Measurements from ENCODE around the gene TMC3.
"Not testable (repeated sequence)": the region's sequence is repeated elsewhere in the genome, so short reads cannot be mapped to it uniquely, and the experiment has no call there.

TMC3 gene

DNA sequence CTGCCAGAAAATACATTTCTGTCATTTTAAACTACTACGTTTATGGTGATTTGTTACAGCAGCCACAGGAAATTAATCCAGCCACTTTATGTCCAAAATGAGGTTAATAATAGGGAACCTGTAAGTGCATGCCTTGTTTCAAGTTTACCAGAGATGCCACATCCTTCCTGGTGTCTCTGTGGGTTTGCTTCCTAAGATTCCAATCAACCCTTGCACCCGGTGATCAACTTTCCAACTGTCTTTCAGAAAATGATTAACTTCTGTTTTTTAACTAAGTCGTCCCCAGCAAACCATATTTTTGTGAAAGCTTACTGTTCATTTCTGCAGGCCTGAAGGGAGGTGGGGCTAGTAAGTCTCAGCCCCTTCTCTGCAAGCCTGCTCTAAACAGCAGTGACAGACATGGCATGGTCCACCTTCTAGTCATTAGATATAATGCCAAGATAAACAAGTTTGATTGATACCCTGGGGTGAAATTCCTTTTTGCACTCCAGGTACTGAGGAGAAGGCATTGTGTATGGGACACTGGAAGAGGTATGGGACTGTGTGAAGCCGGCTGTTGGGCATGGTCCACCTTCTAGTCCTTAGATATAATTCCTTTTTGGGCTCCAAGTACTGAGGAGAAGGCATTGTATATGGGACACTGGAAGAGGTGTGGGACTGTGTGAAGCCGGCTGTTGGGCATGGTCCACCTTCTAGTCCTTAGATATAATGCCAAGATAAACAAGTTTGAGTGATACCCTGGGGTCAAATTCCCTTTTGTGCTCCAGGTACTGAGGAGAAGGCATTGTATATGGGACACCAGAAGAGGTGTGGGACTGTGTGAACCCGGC lies 11.1 kb upstream of the TMC3 start:
- no peak for FAIRE-seq

DNA sequence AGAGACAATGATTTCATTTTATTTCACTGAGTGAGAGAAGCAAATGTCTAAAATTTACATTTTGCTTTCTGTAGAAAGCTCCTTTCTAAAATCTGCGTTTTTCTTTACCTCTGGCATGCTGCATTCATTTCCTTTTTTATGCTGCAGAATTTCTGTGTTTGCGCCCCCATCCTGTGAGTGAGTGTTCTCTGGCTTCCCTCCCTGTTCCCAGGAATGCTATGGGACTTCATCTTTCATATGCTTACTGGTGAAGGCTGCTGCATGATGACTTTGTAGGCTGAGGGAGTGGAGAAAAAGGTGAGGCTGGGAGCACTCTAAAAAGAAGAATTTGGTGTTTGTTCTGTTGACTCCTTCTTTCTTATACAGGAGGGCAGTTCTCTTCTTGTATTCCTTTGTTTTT lies 7.7 kb upstream of the TMC3 start:
- no peak for FAIRE-seq

DNA sequence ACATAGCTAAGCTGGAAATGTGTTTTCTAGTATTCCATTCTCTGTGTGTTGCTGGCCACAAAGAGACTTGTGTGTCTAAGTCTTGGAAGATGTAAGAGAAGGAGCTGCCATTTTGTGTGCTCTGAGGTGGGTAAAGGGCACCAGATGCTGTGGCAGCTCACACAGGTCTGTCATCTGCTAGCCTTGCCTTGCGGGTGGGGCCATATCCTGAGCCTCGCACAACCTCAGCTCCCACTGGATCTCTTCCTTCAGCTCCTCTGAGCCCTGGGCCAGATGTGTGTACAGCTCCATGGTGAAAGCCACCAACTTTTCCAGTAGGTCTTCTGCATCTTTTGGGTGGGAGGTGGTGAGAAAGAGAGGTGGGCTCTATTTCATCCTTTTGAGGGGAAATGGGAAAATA lies 6.7 kb upstream of the TMC3 start:
- no peak for FAIRE-seq

DNA sequence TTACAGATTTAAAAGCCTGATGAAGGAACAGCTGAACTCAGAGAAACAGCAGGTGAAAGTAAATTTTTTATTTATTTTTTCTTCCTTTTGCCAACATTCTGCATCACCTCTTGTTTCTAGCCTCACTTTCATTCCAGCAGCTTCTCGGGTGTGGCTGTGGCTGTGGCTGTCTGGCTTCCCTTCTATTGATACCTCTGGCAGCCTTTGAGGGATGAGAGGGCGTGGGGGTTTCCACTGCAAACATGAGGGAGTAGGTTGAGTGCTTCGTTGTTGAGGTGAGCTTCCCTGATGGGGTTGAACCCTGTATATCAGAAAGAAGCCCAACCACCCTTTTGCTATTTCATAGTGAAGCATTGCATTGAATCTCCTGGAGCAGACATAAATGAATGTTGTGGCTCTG lies 6.2 kb upstream of the TMC3 start:
- FAIRE-seq = no peak

DNA sequence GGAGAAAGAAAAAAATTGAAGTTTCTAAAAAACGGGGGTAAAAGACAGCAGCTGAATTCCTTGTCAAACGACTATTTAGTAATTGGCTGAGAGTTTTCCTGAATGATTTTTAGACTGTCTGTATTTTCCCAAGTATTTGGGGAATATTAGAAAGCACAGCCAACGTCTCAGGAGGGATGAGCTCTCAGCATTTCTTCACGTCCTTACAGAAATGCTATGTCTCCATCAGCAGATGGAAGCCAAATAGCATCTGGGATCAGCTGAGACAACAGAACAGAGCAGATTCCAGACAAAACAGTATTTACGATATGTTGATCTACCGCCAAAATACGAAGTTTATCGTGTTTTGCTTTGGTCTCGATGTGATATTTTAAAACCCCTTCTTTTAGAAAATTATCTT lies 5.3 kb upstream of the TMC3 start:
- FAIRE-seq = no peak

DNA sequence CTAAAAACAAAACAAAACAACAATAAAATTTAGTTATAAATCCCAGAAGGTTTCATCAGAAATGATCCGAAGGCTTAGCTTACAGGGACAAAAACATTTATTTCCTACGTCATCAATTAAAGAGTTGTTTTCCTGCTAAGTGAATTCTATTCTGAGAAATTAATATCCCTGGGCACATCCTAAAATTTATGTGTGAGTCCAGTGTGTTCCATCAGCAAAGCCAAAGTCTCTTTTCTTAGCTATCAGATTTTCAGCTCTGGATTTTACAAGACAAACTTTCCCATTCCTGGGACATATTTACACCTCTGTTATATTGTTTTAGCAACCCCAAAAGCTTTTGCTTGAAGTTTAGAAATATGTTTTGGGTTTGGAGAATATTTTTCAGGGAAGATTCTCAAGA lies 4.4 kb upstream of the TMC3 start:
- no peak for FAIRE-seq

DNA sequence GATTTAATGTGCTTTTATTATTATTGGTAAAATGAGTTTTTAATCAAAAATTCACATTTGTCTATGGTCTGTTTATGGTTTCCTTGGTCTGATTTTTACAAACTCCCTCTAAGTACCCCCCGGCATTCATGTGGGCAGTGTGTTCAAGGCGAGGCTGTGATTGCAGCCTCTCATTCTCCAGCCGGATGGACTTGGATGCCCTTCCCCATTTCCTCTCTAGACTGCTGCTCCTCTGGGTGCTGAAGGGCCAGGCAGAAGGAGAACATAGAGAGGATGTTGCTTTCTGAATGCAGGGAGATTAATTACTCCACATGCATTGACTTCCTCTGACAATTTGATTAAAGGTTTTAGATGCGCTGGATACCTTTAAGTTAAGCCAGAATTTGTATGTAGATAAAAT lies 3.9 kb upstream of the TMC3 start:
- FAIRE-seq = no peak

DNA sequence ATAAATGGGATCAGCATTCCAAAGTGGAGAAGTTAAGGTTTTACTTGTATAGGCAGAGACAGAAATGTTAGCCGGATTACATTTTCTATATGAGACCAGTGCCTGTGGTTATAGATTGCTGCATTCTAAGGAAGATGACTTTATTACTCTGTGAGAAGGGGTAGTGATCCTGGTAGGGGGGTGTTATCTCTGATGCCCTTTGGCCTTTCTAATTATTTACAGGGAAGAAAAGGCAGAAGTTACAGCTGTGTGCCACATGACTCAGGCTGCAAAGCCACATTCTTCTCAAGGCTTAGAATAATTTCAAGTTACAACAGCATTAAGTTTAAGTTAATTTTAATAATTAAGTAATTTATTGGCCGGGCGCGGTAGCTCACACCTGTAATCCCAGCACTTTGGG lies 2.2 kb upstream of the TMC3 start:
- no peak for FAIRE-seq

DNA sequence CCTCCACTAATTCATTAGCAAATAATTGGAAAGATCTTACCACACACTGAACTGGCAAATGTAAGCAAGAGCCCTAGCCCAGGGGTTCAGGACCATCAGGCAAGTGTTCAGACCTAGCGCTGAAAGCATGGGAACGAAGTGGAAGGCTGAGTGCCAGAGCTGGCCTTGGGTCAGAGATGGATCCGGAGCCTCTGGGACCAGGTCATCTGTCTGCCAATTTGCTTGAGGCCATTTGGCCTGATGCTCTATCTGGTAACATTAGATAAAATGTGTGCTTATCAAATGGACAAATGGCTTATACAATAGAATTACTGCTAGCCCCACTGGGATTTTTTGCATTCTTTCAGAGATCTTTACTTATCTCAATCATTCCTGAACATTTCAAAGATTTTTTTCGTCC lies 1.4 kb upstream of the TMC3 start:
- FAIRE-seq = no peak

DNA sequence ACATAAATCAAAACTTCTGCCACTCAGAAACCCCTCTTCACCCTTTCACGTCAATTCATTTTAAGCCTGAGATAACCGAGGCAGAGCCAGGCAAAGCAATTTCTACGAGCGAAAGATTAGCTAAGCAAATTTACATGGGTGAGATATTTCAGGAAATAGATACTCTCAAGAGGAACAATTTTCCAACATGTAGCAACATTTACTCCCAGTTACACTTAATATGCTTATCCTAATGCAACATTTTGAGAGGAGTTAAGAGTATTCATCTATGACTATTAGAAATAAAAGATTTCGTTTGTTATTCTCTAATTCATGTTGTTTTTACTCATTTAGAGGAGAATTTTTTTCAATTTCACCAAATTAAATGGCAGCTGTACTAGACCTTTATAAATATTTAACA lies 837 bp downstream of the TMC3 start:
- FAIRE-seq = no peak

DNA sequence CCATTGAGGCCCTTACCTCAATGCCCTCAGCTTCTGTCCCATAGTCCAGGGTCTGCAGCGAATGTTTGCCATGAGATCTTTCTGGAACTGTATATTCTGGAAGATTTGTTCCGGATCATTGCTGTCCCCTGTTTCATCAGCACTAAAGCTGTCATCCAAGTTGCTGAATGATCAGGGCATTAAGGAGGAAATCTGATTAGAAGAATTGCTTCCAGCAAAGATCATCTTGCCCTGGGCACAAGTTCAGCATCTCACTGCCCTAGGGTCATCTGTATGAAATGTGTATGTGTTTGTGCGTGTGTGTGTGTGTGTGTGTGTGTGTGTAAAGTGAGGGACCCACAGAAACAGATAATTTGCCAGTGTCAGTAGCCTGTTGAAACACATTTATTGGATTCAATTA lies 1.4 kb downstream of the TMC3 start:
- FAIRE-seq = no peak

DNA sequence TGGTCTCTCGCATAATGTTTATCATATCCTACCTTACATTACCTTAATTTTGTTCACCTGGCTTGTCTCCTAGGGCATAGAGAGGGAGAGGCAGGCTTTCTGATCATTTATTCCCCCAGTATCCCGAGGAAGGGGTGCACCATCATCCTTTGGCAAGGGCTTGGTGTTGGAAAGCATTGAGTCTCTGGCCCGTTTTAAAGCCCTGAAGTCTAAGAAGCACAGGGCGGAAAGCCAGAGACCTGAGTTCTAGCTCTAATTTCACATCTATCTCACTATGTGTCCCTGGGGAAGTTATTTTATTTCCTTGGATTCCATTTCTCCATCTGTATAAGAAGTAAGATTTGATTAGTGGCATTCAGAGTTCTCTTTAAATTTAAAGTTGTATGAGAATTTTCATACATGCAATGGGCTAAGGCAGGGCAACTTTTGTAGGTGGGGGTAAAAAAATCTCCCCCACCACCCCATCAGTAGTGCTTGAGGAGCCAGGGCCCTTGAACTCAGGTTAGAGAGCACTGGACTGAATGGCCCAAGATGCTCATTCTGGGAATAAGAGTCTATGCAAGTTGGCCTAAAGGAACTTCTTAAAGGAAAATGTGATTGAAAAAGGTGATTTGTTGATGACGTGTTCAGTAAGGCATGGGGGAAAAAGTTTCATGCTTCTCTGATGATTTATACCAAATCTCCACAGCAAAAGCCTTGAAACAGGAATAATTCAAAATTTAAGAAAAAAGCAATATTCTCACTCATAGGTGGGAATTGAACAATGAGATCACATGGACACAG lies 10.1 kb downstream of the TMC3 start:
- no peak for FAIRE-seq

DNA sequence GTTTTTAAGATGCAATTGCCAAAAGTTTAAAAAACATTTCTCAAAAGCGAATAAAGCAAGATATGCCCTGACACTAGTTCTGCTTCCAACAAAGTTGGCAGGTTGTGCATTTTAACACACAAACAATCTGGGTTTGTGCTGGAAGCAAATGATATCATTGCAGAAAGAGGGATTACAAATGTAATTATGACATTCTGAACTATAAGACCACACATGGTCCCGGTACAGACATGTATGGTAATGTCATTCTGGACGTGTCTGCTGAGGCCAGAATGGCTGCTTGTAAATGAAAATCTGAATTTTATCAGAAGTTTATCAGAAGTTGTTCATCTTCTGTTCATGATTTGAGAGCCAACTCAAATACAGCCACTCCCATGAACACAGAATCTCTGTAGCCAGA lies 10.7 kb downstream of the TMC3 start:
- FAIRE-seq = no peak

DNA sequence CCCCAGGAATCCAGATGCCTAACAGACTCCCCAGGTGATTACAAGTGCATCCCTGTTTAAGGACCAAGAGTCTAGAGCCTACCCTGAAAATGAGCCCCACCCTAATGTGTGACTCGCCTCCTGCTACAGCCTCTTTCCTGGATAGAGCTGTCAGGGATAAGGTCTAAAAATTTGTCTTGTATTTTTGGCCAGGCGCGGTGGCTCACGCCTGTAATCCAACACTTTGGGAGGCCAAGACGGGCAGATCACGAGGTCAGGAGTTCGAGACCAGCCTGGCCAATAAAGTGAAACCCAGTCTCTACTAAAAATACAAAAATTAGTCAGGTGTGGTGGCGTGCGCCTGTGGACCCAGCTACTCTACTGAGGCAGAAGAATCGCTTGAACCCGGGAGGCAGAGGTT lies 11.2 kb downstream of the TMC3 start:
- no peak for FAIRE-seq

DNA sequence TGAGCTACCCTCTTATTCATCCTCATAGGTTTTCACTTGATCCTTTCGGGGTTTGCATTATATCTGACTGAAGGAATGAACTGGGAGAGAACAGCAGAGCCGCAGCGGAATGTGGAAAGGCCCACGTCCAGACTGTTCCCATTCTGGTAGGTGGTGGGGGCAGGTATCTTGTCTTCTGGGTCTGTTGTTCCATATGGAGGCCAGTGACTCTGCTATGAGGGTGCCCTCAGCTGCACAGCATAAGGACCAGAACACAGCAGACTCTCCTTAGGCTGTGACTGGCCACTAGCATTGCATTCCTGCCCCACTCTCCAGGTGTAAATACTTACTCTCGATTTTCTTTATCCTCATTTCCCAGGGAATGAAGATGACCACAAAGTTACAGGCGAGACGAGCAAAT lies 12.1 kb downstream of the TMC3 start:
- FAIRE-seq = no peak

DNA sequence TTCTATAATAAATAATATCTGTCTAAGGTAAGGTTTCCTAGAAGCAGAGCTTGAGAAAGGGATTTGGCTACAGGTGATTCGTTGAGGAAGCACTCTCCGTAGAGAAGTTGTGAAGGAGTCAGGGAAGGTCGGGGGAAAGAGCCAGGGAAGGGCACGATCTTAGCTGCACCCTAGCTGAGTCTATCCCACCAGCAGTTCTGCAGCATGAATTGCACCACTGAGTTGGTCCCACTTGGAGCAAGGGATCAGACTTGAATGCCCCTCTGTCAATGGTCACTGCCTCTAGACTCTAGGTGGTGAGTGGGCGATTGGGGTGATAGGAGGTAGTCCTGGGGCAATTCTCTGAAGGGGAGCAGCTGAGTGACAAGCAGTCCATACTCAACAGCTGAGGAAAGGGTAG lies 13.5 kb downstream of the TMC3 start:
- FAIRE-seq = no peak

DNA sequence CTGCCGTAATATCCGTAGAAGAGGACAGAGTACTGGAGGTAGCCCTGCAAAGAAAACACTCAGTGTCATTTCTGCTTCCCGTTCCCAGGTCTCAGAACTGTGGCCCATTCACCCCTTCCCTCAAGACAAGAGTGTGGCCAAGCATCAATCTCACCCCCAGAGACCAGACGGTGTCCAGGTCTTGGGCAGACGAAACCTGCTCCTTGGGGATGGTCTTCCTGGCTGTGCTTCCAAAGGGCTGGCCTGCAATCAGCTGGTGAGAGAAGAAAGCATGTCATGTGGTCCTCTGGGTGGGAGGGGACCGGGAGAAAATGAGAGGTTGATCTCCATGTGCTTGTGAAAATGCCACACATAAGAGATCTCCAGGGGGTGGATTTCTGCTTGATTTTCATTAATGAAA lies 15.8 kb downstream of the TMC3 start:
- FAIRE-seq = no peak

DNA sequence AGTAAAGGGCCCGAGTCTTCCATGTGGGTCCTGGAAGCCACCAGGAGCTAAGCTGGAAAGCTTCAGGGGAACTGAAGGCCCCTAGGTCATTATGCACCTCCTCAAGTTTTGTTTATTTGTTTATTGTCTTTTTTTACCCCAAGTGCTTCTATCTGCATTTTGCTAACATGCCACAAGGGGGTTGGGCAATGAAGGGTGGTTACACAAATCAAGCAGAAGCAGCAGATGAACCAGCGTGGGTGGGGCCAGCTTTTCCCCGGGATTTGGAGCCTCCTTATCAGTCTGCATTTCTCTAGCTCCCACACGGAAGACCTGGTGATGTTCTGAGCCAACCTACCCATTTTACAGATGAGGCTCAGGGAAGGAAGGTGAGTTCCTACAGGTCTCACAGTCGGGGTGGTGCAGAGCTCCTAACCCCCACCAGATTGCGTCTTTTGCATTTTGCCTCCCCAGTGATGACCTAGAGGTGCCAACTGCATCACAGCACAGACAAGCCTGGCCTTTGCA lies 16.8 kb downstream of the TMC3 start:
- no peak for FAIRE-seq

DNA sequence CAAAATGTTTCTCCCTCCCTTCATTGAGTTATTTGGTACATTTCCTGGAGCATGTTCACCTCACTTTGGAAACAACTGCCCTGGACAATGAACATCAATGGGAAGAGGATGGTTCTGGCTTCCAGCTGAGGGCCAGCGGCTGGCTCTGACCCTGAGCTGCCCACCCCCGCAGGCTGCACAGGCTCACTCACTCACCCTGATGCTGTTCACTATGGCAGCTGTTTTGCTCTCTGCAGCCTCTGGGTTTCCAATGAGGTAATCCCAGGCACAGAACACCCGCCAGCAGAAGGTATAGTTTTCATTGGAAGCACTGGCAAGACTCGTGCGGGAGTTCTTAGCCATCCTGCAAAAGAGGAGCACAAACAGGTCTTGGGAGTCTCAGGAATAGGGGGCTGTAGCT lies 17.8 kb downstream of the TMC3 start:
- no peak for FAIRE-seq

DNA sequence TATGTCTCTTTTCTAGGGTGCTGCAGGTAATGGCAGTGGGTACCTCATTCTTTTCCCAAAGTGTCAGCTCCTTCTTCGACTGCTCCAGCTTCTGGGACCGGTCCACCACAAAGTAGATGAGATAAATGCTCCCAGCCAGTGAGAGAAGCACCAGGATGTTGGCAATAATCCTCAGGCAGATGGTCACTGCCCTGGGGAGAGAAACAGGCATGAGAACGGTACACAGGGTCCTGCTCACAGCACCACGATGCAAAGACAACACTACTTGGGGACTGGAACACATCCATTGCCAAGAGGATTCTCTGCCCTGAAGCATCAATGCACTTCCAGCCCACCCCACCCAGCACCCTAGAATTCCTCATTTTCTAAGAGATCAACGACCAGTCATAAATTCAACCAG lies 22.4 kb downstream of the TMC3 start:
- no peak for FAIRE-seq

DNA sequence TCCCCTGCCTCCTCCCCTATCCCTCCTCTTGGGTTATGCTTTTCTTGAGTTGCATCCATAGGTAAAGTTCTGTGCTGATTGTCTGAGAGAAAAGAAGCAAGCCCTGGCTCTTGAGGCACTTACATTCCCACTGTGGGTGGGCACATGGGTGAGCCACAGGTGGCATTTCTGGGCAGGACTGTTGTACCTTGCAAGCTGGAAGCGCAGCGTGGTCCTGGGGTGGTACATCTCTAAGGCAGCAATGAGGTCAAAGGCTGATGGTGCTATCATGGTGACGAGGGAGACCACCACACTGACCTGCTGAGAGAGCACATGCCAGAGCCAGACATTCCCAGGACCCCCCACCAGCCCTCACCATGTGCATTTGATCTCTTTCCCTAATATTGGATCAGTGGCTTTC lies 24.7 kb downstream of the TMC3 start:
- no peak for FAIRE-seq

DNA sequence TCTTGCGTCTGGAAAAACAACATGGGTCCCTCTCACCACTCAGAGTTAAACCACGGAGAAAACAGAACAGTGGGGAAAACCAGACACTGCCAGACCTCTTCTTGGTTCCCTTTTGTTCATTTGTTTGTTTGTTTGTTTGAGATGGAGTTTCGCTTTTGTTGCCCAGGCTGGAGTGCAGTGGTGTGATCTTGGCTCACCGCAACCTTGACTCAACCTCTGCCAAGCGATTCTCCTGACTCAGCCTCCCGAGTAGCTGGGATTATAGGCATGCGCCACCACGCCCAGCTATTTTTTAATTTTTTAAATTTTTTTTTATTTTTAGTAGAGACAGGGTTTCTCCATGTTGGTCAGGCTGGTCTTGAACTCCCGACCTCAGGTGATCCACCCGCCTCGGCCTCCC lies 25.3 kb downstream of the TMC3 start:
- FAIRE-seq = not testable (repeated sequence)

DNA sequence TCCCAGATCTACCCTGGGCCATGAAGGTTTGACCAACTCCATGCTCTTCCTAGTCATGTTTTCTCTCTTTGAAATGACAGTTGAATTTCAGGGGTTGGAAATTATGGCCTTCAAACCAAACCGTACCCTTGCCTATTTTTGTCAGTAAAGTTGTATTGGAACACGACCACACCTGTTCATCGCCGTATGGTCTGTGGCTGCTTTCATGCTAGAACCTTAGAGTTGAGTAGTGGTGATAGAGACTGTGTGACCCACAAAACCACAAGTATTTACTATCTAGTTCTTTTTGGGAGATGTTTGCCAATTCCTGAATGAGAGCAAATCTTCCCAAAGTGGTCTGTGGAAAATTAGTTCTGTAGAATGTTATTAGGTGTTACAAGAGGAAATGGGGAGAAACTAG lies 26.1 kb downstream of the TMC3 start:
- no peak for FAIRE-seq

DNA sequence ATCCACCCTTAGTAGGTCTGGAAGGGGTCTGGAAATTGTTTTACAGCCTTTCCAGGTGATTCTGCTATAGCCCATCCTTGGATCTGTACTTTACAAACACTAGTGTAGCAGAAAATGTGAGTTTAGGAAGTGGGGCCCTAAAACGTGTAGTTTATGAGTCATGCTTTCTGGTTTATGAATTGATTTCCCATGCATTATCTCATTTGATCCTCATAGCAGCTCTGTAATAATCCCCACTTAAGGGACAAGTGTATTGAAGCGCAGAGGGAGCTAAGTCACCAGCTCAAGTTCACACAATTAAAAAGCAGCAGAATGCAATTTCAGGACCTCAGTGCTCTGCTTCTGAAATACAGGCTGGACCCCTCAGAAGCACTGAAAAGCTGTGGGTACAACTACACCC lies 27.4 kb downstream of the TMC3 start:
- FAIRE-seq = no peak

DNA sequence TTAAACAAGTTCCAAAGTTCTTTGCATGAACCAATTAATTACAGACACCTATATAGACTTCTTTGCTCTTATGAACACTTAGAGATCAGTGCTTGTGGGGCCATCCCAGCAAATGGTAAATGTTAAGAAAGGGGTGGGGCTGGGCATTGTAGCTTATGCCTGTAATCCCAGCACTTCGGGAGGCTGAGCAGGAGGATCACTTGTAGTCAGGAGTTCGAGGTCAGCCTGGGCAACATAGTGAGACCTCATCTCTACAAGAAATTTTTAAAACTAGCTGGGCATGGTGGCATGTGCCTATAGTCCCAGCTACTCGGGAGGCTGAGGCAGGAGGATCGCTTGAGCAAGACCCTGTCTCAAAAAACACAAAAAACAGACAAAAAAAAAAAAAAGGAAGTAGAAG lies 30.6 kb downstream of the TMC3 start:
- FAIRE-seq = no peak

Data from G401.6 (cell line).